NCI-H128 (cell line): ENCODE data around the gene LMTK2.

Source experiments
- DNase-seq: peaks from one replicate; lab custom pipeline; 2025; ENCODE audit not compliant: unreplicated experiment; lab: John Stamatoyannopoulos, UW

Gene LMTK2

GRCh38 chr7:98233219-98234070, 126.8 kb downstream of the LMTK2 start:
- no peak for DNase-seq

GRCh38 chr7:98234429-98235147, 127.9 kb downstream of the LMTK2 start:
- DNase-seq: no peak

GRCh38 chr7:98235901-98236300, 129.2 kb downstream of the LMTK2 start:
- DNase-seq: no peak

- DNase-seq: no peak
Observed at GRCh38 chr7:98236355-98237185, 129.9 kb downstream of the LMTK2 start.

GRCh38 chr7:98238076-98238475, 131.4 kb downstream of the LMTK2 start:
- no peak for DNase-seq

- no peak for DNase-seq
Observed at GRCh38 chr7:98238976-98239375, 132.3 kb downstream of the LMTK2 start.

GRCh38 chr7:98240961-98241673, 134.5 kb downstream of the LMTK2 start:
- no peak for DNase-seq

- no peak for DNase-seq
Observed at GRCh38 chr7:98241674-98242241, 135.1 kb downstream of the LMTK2 start.

- no peak for DNase-seq
Observed at GRCh38 chr7:98242342-98242741, 135.7 kb downstream of the LMTK2 start.

GRCh38 chr7:98242934-98243333, 136.3 kb downstream of the LMTK2 start:
- no peak for DNase-seq

- no peak for DNase-seq
Observed at GRCh38 chr7:98244871-98245270, 138.2 kb downstream of the LMTK2 start.

- no peak for DNase-seq
Observed at GRCh38 chr7:98248156-98248555, 141.5 kb downstream of the LMTK2 start.

- DNase-seq: no peak
Observed at GRCh38 chr7:98249106-98249505, 142.4 kb downstream of the LMTK2 start.

- DNase-seq: no peak
Observed at GRCh38 chr7:98250789-98251188, 144.1 kb downstream of the LMTK2 start.

GRCh38 chr7:98251231-98251600, 144.6 kb downstream of the LMTK2 start:
- no peak for DNase-seq

GRCh38 chr7:98251601-98252424, 145.2 kb downstream of the LMTK2 start, which contains the start of gene TECPR1:
TECPR1 (minus strand) TSS chr7:98252232; CDS start chr7:98246146, 6,086 bp downstream.
- DNase-seq: peak; percentile 50

- DNase-seq: no peak
Observed at GRCh38 chr7:98252425-98253054, 145.9 kb downstream of the LMTK2 start.

- DNase-seq: no peak
Observed at GRCh38 chr7:98254516-98254915, 147.9 kb downstream of the LMTK2 start.
